ENCODE measurements around the gene EXOSC5.
A peak's percentile ranks its signal among the peaks of the same experiment; 100 is the strongest.

EXOSC5 gene

DNA sequence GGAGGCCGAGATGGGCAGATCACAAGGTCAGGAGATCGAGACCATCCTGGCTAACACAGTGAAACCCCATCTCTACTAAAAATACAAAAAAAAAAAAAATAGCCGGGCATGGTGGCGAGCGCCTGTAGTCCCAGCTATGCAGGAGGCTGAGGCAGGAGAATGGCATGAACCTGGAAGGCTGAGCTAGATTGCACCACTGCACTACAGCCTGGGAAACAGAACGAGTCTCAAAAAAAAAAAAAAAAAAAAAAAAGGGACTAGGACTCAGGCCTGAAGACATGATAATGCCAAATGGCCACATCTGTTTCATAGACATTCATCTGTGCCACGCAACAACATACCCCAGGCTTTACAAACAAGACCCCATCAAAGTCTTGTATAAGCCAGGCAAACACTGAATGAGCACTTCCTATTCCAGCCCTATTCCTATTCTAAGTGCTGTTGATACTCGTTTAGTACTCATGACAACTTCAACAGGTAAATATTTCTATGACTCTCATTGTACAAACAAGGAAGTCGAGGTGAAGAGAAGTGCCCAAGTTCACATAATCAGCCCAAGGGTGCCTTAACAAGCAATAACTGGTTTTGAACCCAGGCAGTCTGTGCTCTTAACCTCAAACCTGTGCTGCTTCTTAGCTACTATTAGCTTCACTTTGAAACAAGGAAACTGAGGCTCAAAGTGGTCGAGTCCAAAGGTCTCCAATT lies 34.9 kb downstream of the EXOSC5 start:
- FAIRE-seq (no peak), DNase-seq (ENCODE audit: insufficient read length, low spot score) (no peak)
- TF ChIP-seq SPI1 (IDR thresholded peaks at IDR 0.05; ENCODE audit: low read depth, low read length) (no peak), POLR2A (IDR thresholded peaks at IDR 0.05; ENCODE audit: low read depth, low read length) (no peak), POLR2AphosphoS5 (IDR thresholded peaks at IDR 0.05; ENCODE audit: low read depth, low read length) (no peak), POU2F2 (IDR thresholded peaks at IDR 0.05; ENCODE audit: low read depth, low read length) (no peak), PAX5 (IDR thresholded peaks at IDR 0.05; ENCODE audit: insufficient read depth, low read length, severe bottlenecking) (no peak)

GRCh38 chr19:41359741-41360140 lies 37.4 kb downstream of the EXOSC5 start:
- TF ChIP-seq POLR2A (IDR thresholded peaks at IDR 0.05; ENCODE audit: low read depth, low read length) = no peak
- TF ChIP-seq POU2F2 (IDR thresholded peaks at IDR 0.05; ENCODE audit: low read depth, low read length) = no peak
- TF ChIP-seq POLR2AphosphoS5 (IDR thresholded peaks at IDR 0.05; ENCODE audit: low read depth, low read length) = no peak
- TF ChIP-seq PAX5 (IDR thresholded peaks at IDR 0.05; ENCODE audit: insufficient read depth, low read length, severe bottlenecking) = no peak
- TF ChIP-seq TAF1 (IDR thresholded peaks at IDR 0.05; ENCODE audit: low read depth, low read length) = no peak
- no peak for TF ChIP-seq SPI1 (IDR thresholded peaks at IDR 0.05; ENCODE audit: low read depth, low read length)
- DNase-seq (ENCODE audit: insufficient read length, low spot score) (no peak), FAIRE-seq (no peak)

- no peak for FAIRE-seq
- TF ChIP-seq POU2F2 (IDR thresholded peaks at IDR 0.05; ENCODE audit: low read depth, low read length) = no peak
- TF ChIP-seq PAX5 (IDR thresholded peaks at IDR 0.05; ENCODE audit: insufficient read depth, low read length, severe bottlenecking) = no peak
- no peak for TF ChIP-seq SPI1 (IDR thresholded peaks at IDR 0.05; ENCODE audit: low read depth, low read length)
- no peak for TF ChIP-seq POLR2AphosphoS5 (IDR thresholded peaks at IDR 0.05; ENCODE audit: low read depth, low read length)
- no peak for TF ChIP-seq TAF1 (IDR thresholded peaks at IDR 0.05; ENCODE audit: low read depth, low read length)
Observed at GRCh38 chr19:41357746-41358145, 39.4 kb downstream of the EXOSC5 start.

DNA sequence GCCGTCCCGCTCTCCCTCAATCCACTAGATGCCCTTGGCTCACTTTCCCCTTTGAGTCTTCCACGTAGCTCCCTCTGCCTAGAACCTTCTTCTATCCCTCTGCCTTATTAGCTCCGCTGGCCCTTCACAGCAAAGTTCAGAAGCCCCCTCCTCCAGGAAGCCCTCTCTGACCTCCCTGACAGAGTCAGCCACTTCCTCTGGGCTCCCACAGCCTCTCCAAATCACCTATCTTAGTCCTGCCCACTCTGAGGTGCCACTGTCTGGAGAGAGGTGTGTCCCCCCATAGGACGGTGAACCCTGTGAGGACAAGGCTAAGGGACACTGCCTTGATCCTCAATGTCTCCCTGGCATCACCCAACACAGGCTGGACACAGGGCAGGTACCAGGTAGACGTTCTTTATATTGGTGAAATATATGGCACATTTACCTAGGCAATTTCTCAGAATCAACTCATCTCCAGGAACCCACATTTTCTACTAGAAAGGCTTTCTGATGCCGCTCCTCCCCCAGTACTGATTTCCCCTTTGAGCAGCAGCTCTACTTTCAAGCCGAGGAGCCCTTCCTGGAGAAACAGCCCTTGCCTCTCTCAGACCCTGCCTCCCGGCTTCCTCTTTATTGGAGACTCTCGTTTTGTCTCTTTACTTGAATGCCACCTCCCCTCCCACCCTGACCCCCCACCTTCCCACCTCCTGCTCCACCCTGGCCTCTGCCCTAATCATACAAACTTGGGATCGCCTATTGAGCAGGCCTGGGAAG lies 40.0 kb downstream of the EXOSC5 start:
- DNase-seq (ENCODE audit: insufficient read length, low spot score) (no peak), FAIRE-seq (no peak)
- TF ChIP-seq POLR2A (IDR thresholded peaks at IDR 0.05; ENCODE audit: low read depth, low read length) = no peak
- TF ChIP-seq SPI1 (IDR thresholded peaks at IDR 0.05; ENCODE audit: low read depth, low read length) = no peak
- no peak for TF ChIP-seq PAX5 (IDR thresholded peaks at IDR 0.05; ENCODE audit: insufficient read depth, low read length, severe bottlenecking)
- TF ChIP-seq TAF1 (IDR thresholded peaks at IDR 0.05; ENCODE audit: low read depth, low read length) = no peak

More at GRCh38 chr19:41357746-41358145, 39.4 kb downstream of the EXOSC5 start:
- no peak for DNase-seq (ENCODE audit: insufficient read length, low spot score)

DNA sequence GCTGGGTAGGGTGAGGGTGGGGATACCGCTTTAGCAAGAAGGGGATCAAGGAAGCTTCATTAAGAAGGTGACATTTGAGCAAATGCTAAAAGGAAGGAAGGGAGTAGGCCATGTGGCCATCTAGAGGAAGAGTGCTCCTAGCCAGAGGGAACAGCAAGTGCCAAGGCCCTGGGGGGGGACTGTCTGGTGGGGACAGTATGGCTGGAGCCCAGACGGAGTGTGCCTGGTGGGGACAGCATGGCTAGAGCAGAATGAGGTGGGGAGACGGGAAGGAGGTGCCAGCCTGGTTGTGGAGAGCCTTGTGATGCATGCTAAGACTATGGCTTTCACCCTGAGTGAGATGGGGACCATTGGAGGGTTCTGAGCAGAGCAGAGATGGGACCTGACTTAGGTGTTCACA lies 41.4 kb downstream of the EXOSC5 start:
- TF ChIP-seq POLR2AphosphoS5 (IDR thresholded peaks at IDR 0.05; ENCODE audit: low read depth, low read length) (no peak), POU2F2 (IDR thresholded peaks at IDR 0.05; ENCODE audit: low read depth, low read length) (no peak), SPI1 (IDR thresholded peaks at IDR 0.05; ENCODE audit: low read depth, low read length) (no peak)
- FAIRE-seq (no peak), DNase-seq (ENCODE audit: insufficient read length, low spot score) (no peak)

DNA sequence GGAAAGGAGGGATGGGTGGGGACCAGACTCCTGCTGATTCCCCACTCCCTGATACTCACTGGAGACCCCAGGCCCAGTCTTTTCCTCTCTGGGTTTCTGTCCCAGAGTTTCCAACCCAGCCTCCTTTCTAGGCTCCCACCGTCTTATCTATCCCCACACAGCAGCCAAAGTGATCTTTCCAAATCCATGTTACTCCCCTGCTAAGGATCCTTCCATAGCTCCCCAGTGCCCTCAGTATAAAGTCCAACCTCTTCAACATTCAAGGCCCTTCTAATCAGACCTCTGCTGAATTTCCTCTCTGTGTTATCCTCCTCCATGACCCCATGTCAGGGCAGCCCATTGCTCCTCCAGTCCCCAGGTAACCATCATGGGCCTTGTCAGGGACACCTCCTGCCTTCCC lies 42.1 kb downstream of the EXOSC5 start:
- FAIRE-seq (no peak), DNase-seq (ENCODE audit: insufficient read length, low spot score) (no peak)
- no peak for TF ChIP-seq TAF1 (IDR thresholded peaks at IDR 0.05; ENCODE audit: low read depth, low read length)
- TF ChIP-seq POLR2A (IDR thresholded peaks at IDR 0.05; ENCODE audit: low read depth, low read length) = no peak
- TF ChIP-seq POU2F2 (IDR thresholded peaks at IDR 0.05; ENCODE audit: low read depth, low read length) = no peak
- TF ChIP-seq POLR2AphosphoS5 (IDR thresholded peaks at IDR 0.05; ENCODE audit: low read depth, low read length) = no peak
- no peak for TF ChIP-seq PAX5 (IDR thresholded peaks at IDR 0.05; ENCODE audit: insufficient read depth, low read length, severe bottlenecking)
- TF ChIP-seq SPI1 (IDR thresholded peaks at IDR 0.05; ENCODE audit: low read depth, low read length) = no peak

DNA sequence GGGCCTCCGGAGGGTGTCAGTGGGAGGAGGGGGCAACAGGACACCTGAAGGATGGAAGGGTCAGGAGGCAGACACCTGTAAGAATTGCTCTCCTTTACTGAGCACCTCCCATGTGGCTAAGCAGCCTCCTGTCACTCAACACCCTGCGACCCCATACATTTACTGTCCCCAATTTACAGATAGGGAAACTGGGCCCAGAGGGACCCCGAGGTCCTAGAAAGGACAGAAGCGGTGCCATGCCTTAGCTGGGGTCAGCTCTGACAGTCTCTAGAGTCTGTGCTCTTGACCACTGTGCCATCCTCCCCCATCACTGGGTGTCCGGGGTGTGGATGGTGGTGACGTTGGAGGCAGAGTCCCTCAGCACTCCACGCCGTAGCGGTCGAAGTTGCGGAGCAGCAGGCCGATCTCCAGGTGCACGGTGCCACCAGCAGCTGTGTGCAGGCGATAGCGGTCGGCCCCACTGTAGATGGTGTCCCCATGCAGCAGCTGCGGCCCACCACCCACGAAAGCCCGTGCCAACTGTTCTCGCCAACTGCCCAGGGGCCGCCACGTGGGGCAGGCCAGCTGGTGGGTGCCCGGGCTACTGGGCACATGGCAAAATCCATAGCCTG lies 42.7 kb downstream of the EXOSC5 start:
- TF ChIP-seq PAX5 (IDR thresholded peaks at IDR 0.05; ENCODE audit: insufficient read depth, low read length, severe bottlenecking) (no peak), POU2F2 (IDR thresholded peaks at IDR 0.05; ENCODE audit: low read depth, low read length) (no peak), TAF1 (IDR thresholded peaks at IDR 0.05; ENCODE audit: low read depth, low read length) (no peak)
- FAIRE-seq = no peak
- no peak for DNase-seq (ENCODE audit: insufficient read length, low spot score)

- FAIRE-seq (peak; percentile 94), DNase-seq (ENCODE audit: insufficient read length, low spot score) (peak; percentile 97)
- TF ChIP-seq POLR2A (IDR thresholded peaks at IDR 0.05; ENCODE audit: low read depth, low read length) (peak; percentile 58; the same call in 1 of the 2 replicates), POU2F2 (IDR thresholded peaks at IDR 0.05; ENCODE audit: low read depth, low read length) (no peak)
Observed at GRCh38 chr19:41353466-41354342, 43.5 kb downstream of the EXOSC5 start, which contains the start of gene TGFB1. TSS of gene TGFB1 (minus strand) at chr19:41353922. CDS start at chr19:41353044, 878 bp downstream.

Measured in GM12891 (cell line).